Breast epithelium (tissue), 4 donors: ENCODE results near the gene WDR1. TPM values are rescaled to one million over a fixed set of nuclear protein-coding genes. Genes with fewer than 3 reads are reported as not detected.

Experiments used
- DNase-seq, 2 donors: peaks; one replicate each; pipeline ENCODE4 v3.0.0-alpha.2; 2019; ENCODE audit warnings: low spot score in 2 of 2
- H3K27ac ChIP-seq, 2 donors: fragments of 200-600 bp; sonication (generic) in 1 of 2; one replicate each; pipeline ENCODE4 v1.5.1; 2016 to 2019; ENCODE audit warnings: mild to moderate bottlenecking in 1 of 2
- H3K27me3 ChIP-seq, 2 donors: fragments of 200-600 bp; sonication (generic) in 1 of 2; one replicate each; pipeline versions ENCODE4 v1.5.1 to v1.6.0; 2017 to 2019; ENCODE audit warnings: control low read depth in 1 of 2, mild to moderate bottlenecking in 1 of 2
- H3K36me3 ChIP-seq: fragments of 200-600 bp; one replicate; pipeline ENCODE4 v1.5.1; 2019
- H3K4me1 ChIP-seq, 2 donors: fragments of 200-600 bp; sonication (generic); one replicate each; pipeline ENCODE4 v1.5.1; 2016 to 2019; ENCODE audit warnings: control low read depth in 1 of 2
- H3K4me3 ChIP-seq, 3 donors: fragments of 200-600 bp; sonication (generic); 1 replicate in 2 of 3; 2 replicates in 1 of 3; pipeline ENCODE4 v1.5.1; 2016 to 2019; ENCODE audit warnings: mild to moderate bottlenecking in 3 of 3, moderate library complexity in 2 of 3
- H3K9me3 ChIP-seq, 2 donors: fragments of 200-600 bp; sonication (generic) in 1 of 2; one replicate each; pipeline ENCODE4 v1.5.1; 2016 to 2019; ENCODE audit warnings: control low read depth in 1 of 2
- POLR2A ChIP-seq: fragments of 450-650 bp; IDR thresholded peaks from one replicate; pipeline ENCODE4 v1.6.1; 2016; ENCODE audit warnings: antibody characterized with exemption, mild to moderate bottlenecking, moderate library complexity
- POLR2AphosphoS5 ChIP-seq, 3 donors: sonication (generic); formaldehyde crosslinking; IDR thresholded peaks; one replicate each; pipeline ENCODE4 v1.6.1; 2017; ENCODE audit warnings: antibody characterized with exemption in 3 of 3
- intact Hi-C: fragments of 100-400 bp; cut with DNase I; formaldehyde crosslinking; loops from one replicate; pipeline ENCODE4 v1.15.1; 2023; ENCODE audit warnings: low total_unique reads
- total RNA-seq, 3 donors: library from RNA; depleted of rRNA; stranded (reverse); fragments of >200 nt; gene quantifications; one replicate each; pipeline ENCODE4 v1.1.0, GENCODE V29; 2016
- TF ChIP-seq, protein P1 (sequence below), 3 donors: fragments of 450-650 bp; IDR thresholded peaks; one replicate each; pipeline ENCODE4 v1.5.1; 2016 to 2017; ENCODE audit warnings: antibody characterized with exemption in 3 of 3, mild to moderate bottlenecking in 3 of 3, moderate library complexity in 3 of 3

The WDR1 gene
- total RNA-seq, 3 donors from 2014 or later, result 93.9 to 142 (median 127) TPM

DNA sequence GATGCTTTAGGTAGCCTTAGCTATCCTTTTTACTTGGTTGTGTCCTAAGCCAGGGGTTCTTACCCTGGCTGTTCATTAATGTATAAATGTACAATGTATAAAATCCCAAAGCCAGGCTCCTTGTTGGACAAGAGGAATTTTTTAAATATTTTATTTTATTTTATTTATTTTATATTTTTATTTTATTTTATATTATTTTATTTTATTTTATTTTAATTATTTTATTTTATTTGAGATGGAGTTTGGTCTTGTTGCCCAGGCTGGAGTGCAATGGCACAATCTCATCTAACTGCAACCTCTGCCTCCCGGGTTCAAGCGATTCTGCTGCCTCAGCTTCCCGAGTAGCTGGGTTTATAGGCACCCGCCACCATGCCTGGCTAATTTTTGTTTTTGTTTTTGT lies 87.2 kb downstream of the WDR1 start:
- no peaks in the 10 kb centered on the region for H3K9me3 ChIP-seq
- DNase-seq, result no peak
- no peak overlapping the region for H3K4me3 ChIP-seq
- intact Hi-C loops, result no loop called here
- no peak overlapping the region for H3K27ac ChIP-seq
- no peaks in the 10 kb centered on the region for H3K36me3 ChIP-seq
- H3K4me1 ChIP-seq, result peaks cover 5 to 14% of the 10 kb centered on the region in 2 donors
- TF ChIP-seq POLR2AphosphoS5 (IDR thresholded peaks at IDR 0.05) (no peak), POLR2A (no peak)
- TF ChIP-seq, protein P1, sequence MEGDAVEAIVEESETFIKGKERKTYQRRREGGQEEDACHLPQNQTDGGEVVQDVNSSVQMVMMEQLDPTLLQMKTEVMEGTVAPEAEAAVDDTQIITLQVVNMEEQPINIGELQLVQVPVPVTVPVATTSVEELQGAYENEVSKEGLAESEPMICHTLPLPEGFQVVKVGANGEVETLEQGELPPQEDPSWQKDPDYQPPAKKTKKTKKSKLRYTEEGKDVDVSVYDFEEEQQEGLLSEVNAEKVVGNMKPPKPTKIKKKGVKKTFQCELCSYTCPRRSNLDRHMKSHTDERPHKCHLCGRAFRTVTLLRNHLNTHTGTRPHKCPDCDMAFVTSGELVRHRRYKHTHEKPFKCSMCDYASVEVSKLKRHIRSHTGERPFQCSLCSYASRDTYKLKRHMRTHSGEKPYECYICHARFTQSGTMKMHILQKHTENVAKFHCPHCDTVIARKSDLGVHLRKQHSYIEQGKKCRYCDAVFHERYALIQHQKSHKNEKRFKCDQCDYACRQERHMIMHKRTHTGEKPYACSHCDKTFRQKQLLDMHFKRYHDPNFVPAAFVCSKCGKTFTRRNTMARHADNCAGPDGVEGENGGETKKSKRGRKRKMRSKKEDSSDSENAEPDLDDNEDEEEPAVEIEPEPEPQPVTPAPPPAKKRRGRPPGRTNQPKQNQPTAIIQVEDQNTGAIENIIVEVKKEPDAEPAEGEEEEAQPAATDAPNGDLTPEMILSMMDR (IDR thresholded peaks at IDR 0.05), result no peak
- H3K27me3 ChIP-seq, result no peaks in the 10 kb centered on the region

DNA sequence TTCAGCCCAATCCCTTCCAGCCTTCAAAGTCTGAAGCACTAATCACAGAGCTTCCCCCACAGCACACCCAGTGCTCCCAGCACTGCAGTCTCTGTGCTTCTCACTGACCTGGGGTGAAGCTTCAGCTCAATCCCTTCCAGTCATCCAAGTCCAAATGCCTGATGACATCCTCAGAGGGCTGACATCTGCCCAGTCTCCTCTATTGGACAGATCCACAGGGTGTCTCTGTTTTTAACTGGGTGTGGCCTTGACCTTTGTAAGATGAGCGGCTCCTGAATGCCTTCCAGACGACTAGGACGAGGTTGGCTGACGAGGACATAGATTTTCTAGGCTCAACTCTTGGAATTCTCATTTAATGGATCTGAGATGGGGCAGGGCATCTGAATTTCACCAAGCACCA lies 87.7 kb downstream of the WDR1 start:
- intact Hi-C loops, result no loop called here

DNA sequence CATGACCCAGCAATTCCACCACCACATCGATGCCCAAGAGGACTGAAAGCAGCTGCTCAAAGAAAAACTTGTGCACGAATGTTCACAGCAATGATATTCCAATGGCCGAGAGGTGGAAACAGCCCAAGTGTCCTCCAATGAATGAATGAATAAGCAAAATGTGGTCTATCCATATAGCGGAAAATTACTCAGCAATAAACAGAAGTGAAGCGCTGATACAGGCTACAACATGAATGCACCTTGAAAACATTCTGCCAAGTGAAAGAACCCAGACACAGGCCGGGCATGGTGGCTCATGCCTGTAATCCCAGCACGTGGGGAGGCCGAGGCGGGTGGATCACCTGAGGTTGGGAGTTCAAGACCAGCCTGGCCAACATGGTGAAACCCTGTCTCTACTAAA lies 90.1 kb downstream of the WDR1 start:
- H3K36me3 ChIP-seq, result no peaks in the 10 kb centered on the region
- no peak overlapping the region for H3K4me3 ChIP-seq
- no peak for DNase-seq
- intact Hi-C loops, result no loop called here
- H3K27ac ChIP-seq, result no peak overlapping the region
- H3K9me3 ChIP-seq, result no peaks in the 10 kb centered on the region
- TF ChIP-seq POLR2AphosphoS5 (IDR thresholded peaks at IDR 0.05), result no peak
- no peak for TF ChIP-seq POLR2A
- TF ChIP-seq, protein P1 (IDR thresholded peaks at IDR 0.05), result no peak
- H3K4me1 ChIP-seq, result no peaks in the 10 kb centered on the region
- no peaks in the 10 kb centered on the region for H3K27me3 ChIP-seq

More for the DNA sequence above, 87.7 kb downstream of the WDR1 start:
- Histone ChIP-seq H3K36me3 (no peaks in the 10 kb centered on the region), H3K9me3 (no peaks in the 10 kb centered on the region), H3K27me3 (no peaks in the 10 kb centered on the region), H3K4me1 (peaks cover 5 to 12% of the 10 kb centered on the region in 2 donors), H3K27ac (no peak overlapping the region), H3K4me3 (no peak overlapping the region)
- DNase-seq, result no peak
- TF ChIP-seq POLR2A, result no peak
- no peak for TF ChIP-seq POLR2AphosphoS5 (IDR thresholded peaks at IDR 0.05)
- TF ChIP-seq, protein P1 (IDR thresholded peaks at IDR 0.05), result no peak

DNA sequence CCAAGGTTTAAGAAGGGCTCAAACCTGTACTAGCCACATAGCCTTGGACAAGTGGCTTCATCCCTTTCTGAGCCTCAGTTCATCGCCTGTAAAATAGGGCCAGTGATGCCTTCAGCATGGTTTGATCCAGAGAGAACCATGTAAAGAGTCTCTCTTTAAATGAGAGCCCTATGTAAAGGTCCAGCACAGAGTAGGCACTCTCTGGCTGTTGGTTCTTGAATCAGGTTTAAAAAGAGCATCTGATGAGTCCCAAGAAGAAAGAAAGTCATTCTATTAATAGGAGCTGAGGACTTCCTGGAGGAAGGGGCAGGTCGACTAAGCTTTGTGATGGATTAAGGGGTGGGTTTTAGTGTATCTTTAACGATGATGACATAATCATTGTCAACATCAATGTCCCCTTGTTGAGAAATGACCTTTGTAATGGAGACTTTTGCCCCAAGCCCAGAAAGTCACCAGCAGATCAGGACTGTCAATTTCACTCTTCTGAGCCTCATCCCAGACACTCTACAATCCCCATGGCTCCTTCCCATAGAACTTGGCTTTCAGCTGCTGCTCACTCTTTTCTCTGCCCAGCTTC lies 91.3 kb downstream of the WDR1 start:
- intact Hi-C loops, result no loop called here
- no peak overlapping the region for H3K27ac ChIP-seq
- no peak for DNase-seq
- no peak overlapping the region for H3K4me3 ChIP-seq
- no peaks in the 10 kb centered on the region for H3K27me3 ChIP-seq
- no peaks in the 10 kb centered on the region for H3K9me3 ChIP-seq
- H3K36me3 ChIP-seq, result no peaks in the 10 kb centered on the region
- H3K4me1 ChIP-seq, result no peaks in the 10 kb centered on the region
- TF ChIP-seq POLR2A, result no peak
- TF ChIP-seq, protein P1 (IDR thresholded peaks at IDR 0.05), result no peak
- TF ChIP-seq POLR2AphosphoS5 (IDR thresholded peaks at IDR 0.05), result no peak

Other genes with a start within 250 kb of the WDR1 start
- gene SLC2A9, start 95.3 kb downstream of the WDR1 start, total RNA-seq, result 10 to 100 TPM in 1 of 3 donors, 1 to 10 TPM in 2; 6.2 to 10.7 (median 9.5) TPM